GM23338 (cell line): ENCODE data around the gene BOLA3. TPM values are rescaled to one million over a fixed set of nuclear protein-coding genes. Genes with fewer than 3 reads are reported as not detected.

ENCODE experiments used
- ATAC-seq: fragments of 200-7000 bp; cut with Tn5 transposase; 3 replicates; pipeline ENCODE4 v1.9.1; 2020
- DNase-seq: peaks from one replicate; pipeline ENCODE4 v3.0.0-alpha.2; 2015; ENCODE audit warnings: low spot score
- H2AFZ ChIP-seq: fragments of 200-600 bp; sonication (generic); 2 replicates; pipeline ENCODE4 v1.8.0; 2016; ENCODE audit warnings: antibody characterized with exemption, mild to moderate bottlenecking, moderate library complexity
- H3F3A ChIP-seq: fragments of 200-600 bp; sonication (generic); replicated peaks from 2 replicates; pipeline ENCODE4 v1.8.0; 2017; ENCODE audit warnings: antibody characterized with exemption, mixed run types, low read depth
- H3K27ac ChIP-seq: fragments of 200-600 bp; sonication (generic); 2 replicates; pipeline ENCODE4 v1.6.1; 2016; ENCODE audit warnings: low read depth
- H3K27me3 ChIP-seq: fragments of 200-600 bp; sonication (generic); 2 replicates; pipeline ENCODE4 v1.8.0; 2016; ENCODE audit warnings: mild to moderate bottlenecking, mixed run types, moderate library complexity; ENCODE audit not compliant: insufficient read depth
- H3K36me3 ChIP-seq: fragments of 200-600 bp; sonication (generic); 2 replicates; pipeline ENCODE4 v1.8.0; 2016; ENCODE audit warnings: mild to moderate bottlenecking; ENCODE audit not compliant: insufficient read depth
- H3K4me1 ChIP-seq: fragments of 200-600 bp; sonication (generic); 2 replicates; pipeline ENCODE4 v1.8.0; 2016; ENCODE audit warnings: mild to moderate bottlenecking, moderate library complexity; ENCODE audit not compliant: insufficient read depth
- H3K4me2 ChIP-seq: fragments of 200-600 bp; sonication (generic); 2 replicates; pipeline ENCODE4 v1.7.1; 2017; ENCODE audit warnings: mixed run types
- H3K4me3 ChIP-seq: fragments of 200-600 bp; sonication (generic); 2 replicates; pipeline ENCODE4 v1.6.1; 2016; ENCODE audit warnings: mixed run types
- H3K79me2 ChIP-seq: fragments of 200-600 bp; sonication (generic); replicated peaks from 2 replicates; pipeline ENCODE4 v1.8.0; 2017; ENCODE audit warnings: mild to moderate bottlenecking; ENCODE audit not compliant: insufficient read depth
- H3K9me2 ChIP-seq: fragments of 200-600 bp; sonication (generic); 2 replicates; pipeline ENCODE4 v1.8.0; 2017; ENCODE audit not compliant: insufficient read depth
- H4K20me1 ChIP-seq: fragments of 200-600 bp; sonication (generic); replicated peaks from 2 replicates; pipeline ENCODE4 v1.8.0; 2017; ENCODE audit warnings: mild to moderate bottlenecking; ENCODE audit not compliant: insufficient read depth
- H3K27ac Mint-ChIP-seq: 2 replicates; pipeline ENCODE4 v1.8.0; 2020; ENCODE audit warnings: inconsistent platforms, mild to moderate bottlenecking, moderate library complexity, mixed read lengths
- H3K27me3 Mint-ChIP-seq: 3 replicates; pipeline ENCODE4 v1.8.0; 2022; ENCODE audit warnings: low read depth, mild to moderate bottlenecking, moderate library complexity, mixed read lengths, inconsistent platforms; ENCODE audit not compliant: insufficient read depth, poor library complexity
- H3K36me3 Mint-ChIP-seq: 3 replicates; pipeline ENCODE4 v1.8.0; 2021; ENCODE audit warnings: low read depth, mild to moderate bottlenecking, inconsistent platforms, moderate library complexity, mixed read lengths
- H3K4me1 Mint-ChIP-seq: 3 replicates; pipeline ENCODE4 v1.8.0; 2020; ENCODE audit warnings: mild to moderate bottlenecking, inconsistent platforms, mixed read lengths
- H3K4me3 Mint-ChIP-seq: 3 replicates; pipeline ENCODE4 v1.8.0; 2021; ENCODE audit warnings: moderate library complexity, mild to moderate bottlenecking, inconsistent platforms, mixed read lengths
- H3K9me3 Mint-ChIP-seq: 3 replicates; pipeline ENCODE4 v1.8.0; 2020; ENCODE audit warnings: moderate library complexity, mild to moderate bottlenecking, inconsistent platforms, mixed read lengths
- CREB1 ChIP-seq: fragments of 250-450 bp; sonication (Bioruptor Pico); IDR thresholded peaks from 2 replicates; pipeline ENCODE4 v1.5.0; 2020; ENCODE audit warnings: low read depth, mild to moderate bottlenecking, moderate library complexity
- CTCF ChIP-seq, 2 experiments: fragments of 200-600 bp in 1 of 2; sonication (generic) in 1 of 2; conservative IDR thresholded peaks; 2 replicates each; pipeline versions ENCODE4 v1.5.1 to v1.6.1; 2016 to 2017; ENCODE audit warnings: antibody characterized with exemption in 2 of 2, low read depth in 2 of 2, mild to moderate bottlenecking in 2 of 2, moderate library complexity in 1 of 2
- ETS1 ChIP-seq: IDR thresholded peaks from 2 replicates; pipeline ENCODE4 v1.6.1; 2016; ENCODE audit warnings: antibody characterized with exemption
- EZH2 ChIP-seq: fragments of 200-600 bp; sonication (generic); IDR thresholded peaks from one replicate; pipeline ENCODE4 v1.8.0; 2017; ENCODE audit warnings: antibody characterized with exemption, mild to moderate bottlenecking, low read depth; ENCODE audit not compliant: unreplicated experiment
- EZH2phosphoT487 ChIP-seq: fragments of 200-600 bp; sonication (generic); IDR thresholded peaks from one replicate; pipeline ENCODE4 v1.8.1; 2018; ENCODE audit warnings: antibody characterized with exemption; ENCODE audit not compliant: unreplicated experiment
- JUNB ChIP-seq: IDR thresholded peaks from one replicate; pipeline ENCODE4 v1.6.1; 2016; ENCODE audit warnings: antibody characterized with exemption; ENCODE audit not compliant: unreplicated experiment
- NANOG ChIP-seq: IDR thresholded peaks from 2 replicates; pipeline ENCODE4 v1.6.1; 2016; ENCODE audit warnings: antibody characterized with exemption, borderline replicate concordance
- REST ChIP-seq: IDR thresholded peaks from one replicate; pipeline ENCODE4 v1.6.1; 2018; ENCODE audit warnings: antibody characterized with exemption; ENCODE audit not compliant: unreplicated experiment
- ZNF114 ChIP-seq: fragments of 250-450 bp; sonication (Bioruptor Pico); IDR thresholded peaks from 2 replicates; pipeline ENCODE4 v1.5.0; 2020; ENCODE audit warnings: mild to moderate bottlenecking, moderate library complexity
- ZNF331 ChIP-seq: fragments of 250-450 bp; sonication (Bioruptor Pico); IDR thresholded peaks from 2 replicates; pipeline ENCODE4 v1.5.0; 2020; ENCODE audit warnings: low read depth, mild to moderate bottlenecking, moderate library complexity
- ZNF462 ChIP-seq: fragments of 250-450 bp; sonication (Bioruptor Pico); IDR thresholded peaks from 2 replicates; pipeline ENCODE4 v1.5.0; 2020; ENCODE audit warnings: mild to moderate bottlenecking, moderate library complexity
- polyA plus RNA-seq: library from polyadenylated mRNA; unstranded; fragments of >200 nt; fragmentation: Nextera tagmentation; extraction: Ambion mirVana; gene quantifications from 2 replicates; pipeline ENCODE4 v1.2.1, GENCODE V29; 2016
- total RNA-seq: library from RNA; depleted of rRNA; stranded (reverse); fragments of >200 nt; shearing (Covaris generic); gene quantifications from 2 replicates; pipeline ENCODE4 v1.2.3, GENCODE V29; 2014

Gene BOLA3
- total and polyA plus RNA-seq, 2 experiments from 2014 or later, result 89.8 to 233 TPM

- no peak for TF ChIP-seq ZNF462 (CRISPR knock-in tag)
Measured at GRCh38 chr2:74094291-74094690, 53.4 kb downstream of the BOLA3 start (continued).

GRCh38 chr2:74093840-74094239 is 53.9 kb downstream of the BOLA3 start:
- no peaks in the 10 kb centered on the region for H3K9me3 Mint-ChIP-seq
- Histone ChIP-seq H3F3A (no peaks in the 10 kb centered on the region), H3K27me3 (no peaks in the 10 kb centered on the region), H3K4me2 (no peak overlapping the region), H3K79me2 (no peaks in the 10 kb centered on the region), H3K4me1 (no peaks in the 10 kb centered on the region), H4K20me1 (no peaks in the 10 kb centered on the region; the same call in none of the 2 replicates), H3K4me3 (no peak overlapping the region), H3K27ac (no peak overlapping the region), H3K36me3 (peaks cover 4% of the 10 kb centered on the region; the same call in 1 of the 2 replicates), H3K9me2 (no peaks in the 10 kb centered on the region), H2AFZ (no peak overlapping the region)
- peaks cover 43% of the 10 kb centered on the region for H3K36me3 Mint-ChIP-seq
- peaks cover 8% of the 10 kb centered on the region for H3K4me1 Mint-ChIP-seq
- H3K4me3 Mint-ChIP-seq, result no peak overlapping the region
- H3K27me3 Mint-ChIP-seq, result peaks cover 11% of the 10 kb centered on the region
- ATAC-seq (no peak), DNase-seq (no peak)
- H3K27ac Mint-ChIP-seq, result peak overlapping the region; percentile 70
- TF ChIP-seq CTCF (conservative IDR thresholded peaks at IDR 0.05; ENCODE audit: low read depth in 2 of 2) (no peak), NANOG (no peak), CREB1 (CRISPR knock-in tag) (no peak), JUNB (no peak), ZNF114 (CRISPR knock-in tag) (no peak), EZH2 (no peak), REST (no peak), ZNF331 (no peak), ETS1 (no peak), EZH2phosphoT487 (no peak)
